SU-DHL-6 (cell line): Measurements from ENCODE around the gene FAM13C.

Source experiments
- H2AFZ ChIP-seq: fragments of 200-600 bp; sonication (generic); 2 replicates; pipeline ENCODE4 v1.6.1; 2014; ENCODE audit warnings: low read depth, mild to moderate bottlenecking, moderate library complexity, mixed read lengths, antibody characterized with exemption, low read length; ENCODE audit not compliant: severe bottlenecking
- H3F3A ChIP-seq: fragments of 200-600 bp; shearing (Covaris generic); 2 replicates; pipeline ENCODE4 v1.6.0; 2016; ENCODE audit warnings: antibody characterized with exemption, mild to moderate bottlenecking; ENCODE audit not compliant: insufficient read depth
- H3K27ac ChIP-seq: fragments of 200-600 bp; sonication (generic); 2 replicates; pipeline ENCODE4 v1.5.1; 2016; ENCODE audit warnings: low read depth, mild to moderate bottlenecking, low read length, moderate library complexity, mixed read lengths
- H3K27me3 ChIP-seq: fragments of 200-600 bp; sonication (generic), shearing (Covaris generic); 2 replicates; pipeline ENCODE4 v1.6.0; 2014; ENCODE audit warnings: mild to moderate bottlenecking, low read length
- H3K36me3 ChIP-seq: fragments of 200-600 bp; sonication (generic); 2 replicates; pipeline ENCODE4 v1.6.1; 2014; ENCODE audit warnings: mild to moderate bottlenecking, low read length, mixed read lengths
- H3K4me2 ChIP-seq: fragments of 300-600, 200-600 bp; shearing (Covaris generic), sonication (generic); 2 replicates; pipeline ENCODE4 v1.6.0; 2014; ENCODE audit warnings: low read length, low read depth, mild to moderate bottlenecking; ENCODE audit not compliant: poor library complexity, severe bottlenecking
- H3K4me3 ChIP-seq: fragments of 200-600 bp; sonication (generic); 2 replicates; pipeline ENCODE4 v1.5.1; 2014; ENCODE audit warnings: antibody characterized with exemption, low read length, mild to moderate bottlenecking, mixed read lengths; ENCODE audit not compliant: insufficient read depth, poor library complexity, severe bottlenecking
- H3K79me2 ChIP-seq: fragments of 200-600 bp; sonication (generic); 2 replicates; pipeline ENCODE4 v1.6.1; 2014; ENCODE audit warnings: mild to moderate bottlenecking, low read length, moderate library complexity; ENCODE audit not compliant: insufficient read depth
- H3K9ac ChIP-seq: fragments of 200-600 bp; sonication (generic); 2 replicates; pipeline ENCODE4 v1.7.0; 2014; ENCODE audit warnings: mild to moderate bottlenecking, low read length
- H3K9me2 ChIP-seq: fragments of 200-600 bp; sonication (generic); replicated peaks from 2 replicates; pipeline ENCODE4 v1.6.1; 2014; ENCODE audit warnings: low read length; ENCODE audit not compliant: insufficient read depth
- H3K9me3 ChIP-seq: fragments of 200-600 bp; sonication (generic); 2 replicates; pipeline ENCODE4 v1.6.1; 2014; ENCODE audit warnings: low read length, mixed read lengths; ENCODE audit not compliant: insufficient read depth
- H4K20me1 ChIP-seq: fragments of 200-600 bp; sonication (generic); 2 replicates; pipeline ENCODE4 v1.6.1; 2014; ENCODE audit warnings: low read depth, mild to moderate bottlenecking, antibody characterized with exemption, low read length, moderate library complexity, mixed read lengths
- EZH2phosphoT487 ChIP-seq: fragments of 200-600 bp; sonication (generic), shearing (Covaris generic); conservative IDR thresholded peaks from 2 replicates; pipeline ENCODE4 v1.6.1; 2018; ENCODE audit warnings: mild to moderate bottlenecking, antibody characterized with exemption, low read length, moderate library complexity, mixed read lengths
- TF ChIP-seq, protein P1 (sequence below): fragments of 200-600 bp; sonication (generic); IDR thresholded peaks from one replicate; pipeline ENCODE4 v1.5.1; 2017; ENCODE audit warnings: antibody characterized with exemption, mild to moderate bottlenecking, low read length, moderate library complexity; ENCODE audit not compliant: insufficient read depth, poor library complexity, severe bottlenecking

FAM13C gene

GRCh38 chr10:59285073-59285472 lies 77.3 kb downstream of the FAM13C start:
- Histone ChIP-seq H3K4me3 (no peak overlapping the region), H3K9ac (no peak overlapping the region), H3K27ac (no peak overlapping the region), H3K9me2 (no peaks in the 10 kb centered on the region), H3K9me3 (no peaks in the 10 kb centered on the region), H2AFZ (no peak overlapping the region), H4K20me1 (no peaks in the 10 kb centered on the region), H3K27me3 (no peaks in the 10 kb centered on the region), H3K4me2 (no peak overlapping the region), H3K79me2 (no peaks in the 10 kb centered on the region), H3K36me3 (no peaks in the 10 kb centered on the region), H3F3A (no peaks in the 10 kb centered on the region)
- TF ChIP-seq, protein P1, sequence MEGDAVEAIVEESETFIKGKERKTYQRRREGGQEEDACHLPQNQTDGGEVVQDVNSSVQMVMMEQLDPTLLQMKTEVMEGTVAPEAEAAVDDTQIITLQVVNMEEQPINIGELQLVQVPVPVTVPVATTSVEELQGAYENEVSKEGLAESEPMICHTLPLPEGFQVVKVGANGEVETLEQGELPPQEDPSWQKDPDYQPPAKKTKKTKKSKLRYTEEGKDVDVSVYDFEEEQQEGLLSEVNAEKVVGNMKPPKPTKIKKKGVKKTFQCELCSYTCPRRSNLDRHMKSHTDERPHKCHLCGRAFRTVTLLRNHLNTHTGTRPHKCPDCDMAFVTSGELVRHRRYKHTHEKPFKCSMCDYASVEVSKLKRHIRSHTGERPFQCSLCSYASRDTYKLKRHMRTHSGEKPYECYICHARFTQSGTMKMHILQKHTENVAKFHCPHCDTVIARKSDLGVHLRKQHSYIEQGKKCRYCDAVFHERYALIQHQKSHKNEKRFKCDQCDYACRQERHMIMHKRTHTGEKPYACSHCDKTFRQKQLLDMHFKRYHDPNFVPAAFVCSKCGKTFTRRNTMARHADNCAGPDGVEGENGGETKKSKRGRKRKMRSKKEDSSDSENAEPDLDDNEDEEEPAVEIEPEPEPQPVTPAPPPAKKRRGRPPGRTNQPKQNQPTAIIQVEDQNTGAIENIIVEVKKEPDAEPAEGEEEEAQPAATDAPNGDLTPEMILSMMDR: no peak
- TF ChIP-seq EZH2phosphoT487: no peak

DNA sequence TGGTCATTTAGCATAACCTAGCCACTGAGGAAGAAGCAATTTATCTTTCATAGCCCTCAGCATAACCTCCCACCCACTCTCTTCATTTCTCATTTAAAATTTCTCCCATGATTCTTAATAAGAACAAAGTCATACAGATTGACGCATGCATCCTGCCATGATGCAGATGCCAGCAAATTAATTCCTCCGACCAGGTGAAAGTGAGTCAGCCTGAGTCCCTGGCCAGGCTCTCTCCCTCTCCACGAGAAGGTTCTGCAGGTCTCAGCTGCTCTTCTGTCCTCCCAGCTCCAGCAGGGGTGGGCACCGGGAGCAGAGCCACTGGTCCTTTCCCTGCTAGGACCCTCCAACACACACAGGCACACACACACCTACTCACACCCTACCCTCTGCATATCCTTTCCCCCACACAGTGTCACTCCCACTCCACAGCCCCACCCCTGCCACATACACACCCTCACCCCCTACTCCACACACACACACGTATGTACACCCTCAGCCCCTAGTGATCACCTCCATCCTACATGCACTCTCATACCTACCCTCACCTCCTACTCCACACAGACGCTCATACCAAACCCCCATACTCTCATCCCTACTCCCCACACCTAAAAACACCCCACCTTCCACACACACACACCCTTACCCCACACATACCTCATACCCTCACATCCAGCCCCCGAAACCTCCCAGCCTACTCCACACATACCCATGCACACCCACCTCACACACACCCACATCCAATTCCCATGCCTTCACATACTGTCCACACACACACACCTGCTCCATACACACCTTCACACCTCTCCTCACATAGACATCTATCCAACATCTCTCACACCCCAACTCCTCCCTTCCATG lies 78.0 kb downstream of the FAM13C start:
- no peaks in the 10 kb centered on the region for H3K36me3 ChIP-seq
- no peaks in the 10 kb centered on the region for H3K79me2 ChIP-seq
- no peak overlapping the region for H3K4me2 ChIP-seq
- no peak overlapping the region for H3K4me3 ChIP-seq
- no peaks in the 10 kb centered on the region for H3F3A ChIP-seq
- no peaks in the 10 kb centered on the region for H4K20me1 ChIP-seq
- H3K27ac ChIP-seq: no peak overlapping the region
- no peak overlapping the region for H3K9ac ChIP-seq
- no peaks in the 10 kb centered on the region for H3K9me2 ChIP-seq
- H3K9me3 ChIP-seq: no peaks in the 10 kb centered on the region
- no peak overlapping the region for H2AFZ ChIP-seq
- TF ChIP-seq, protein P1: no peak
- TF ChIP-seq EZH2phosphoT487: no peak
- H3K27me3 ChIP-seq: no peaks in the 10 kb centered on the region

DNA sequence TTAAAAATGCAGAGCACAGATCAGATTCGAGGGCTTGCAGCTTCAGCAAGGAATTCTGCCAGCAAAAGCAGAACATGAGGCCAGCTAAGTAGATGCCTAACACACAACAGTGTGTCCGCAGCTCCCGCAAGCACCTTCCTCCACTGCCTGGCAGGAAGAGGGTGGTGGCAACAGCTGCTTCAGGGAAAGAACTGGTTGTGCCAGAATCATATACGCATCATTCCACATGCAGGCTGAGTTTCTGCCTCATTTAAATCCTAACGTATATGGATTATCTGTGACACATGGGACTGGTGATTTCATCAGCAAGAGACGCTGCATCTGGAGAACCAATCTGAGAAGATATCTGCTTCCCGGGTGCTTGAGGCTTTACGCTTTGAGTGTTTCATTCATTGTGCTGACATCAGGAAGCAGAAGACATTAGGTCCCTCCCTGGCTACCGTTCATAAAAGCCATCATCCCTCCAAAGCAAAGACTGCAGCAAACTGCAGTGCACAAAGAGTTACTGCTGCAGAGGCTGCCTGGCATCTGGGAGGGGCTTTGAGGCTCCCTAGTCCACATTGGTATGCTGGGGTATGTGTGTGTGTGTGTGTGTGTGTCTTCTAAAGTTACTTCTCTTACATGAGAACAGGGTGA lies 78.8 kb downstream of the FAM13C start:
- Histone ChIP-seq H3K27ac (no peak overlapping the region), H4K20me1 (no peaks in the 10 kb centered on the region), H3K9ac (no peak overlapping the region), H3K9me3 (no peaks in the 10 kb centered on the region), H2AFZ (no peak overlapping the region), H3K79me2 (no peaks in the 10 kb centered on the region), H3K9me2 (no peaks in the 10 kb centered on the region), H3K27me3 (no peaks in the 10 kb centered on the region), H3K4me2 (no peak overlapping the region), H3K36me3 (no peaks in the 10 kb centered on the region), H3K4me3 (no peak overlapping the region), H3F3A (no peaks in the 10 kb centered on the region)
- TF ChIP-seq, protein P1: no peak
- TF ChIP-seq EZH2phosphoT487: no peak
